ENCODE data around the gene ACAD10. TPM values are rescaled to one million over a fixed set of nuclear protein-coding genes. Genes with fewer than 3 reads are reported as not detected.
"Not testable (repeated sequence)": the region's sequence is repeated elsewhere in the genome, so short reads cannot be mapped to it uniquely, and the experiment has no call there.

ACAD10 gene
- total RNA-seq, 1 donor from 2014 or later, result 32.6 TPM

DNA sequence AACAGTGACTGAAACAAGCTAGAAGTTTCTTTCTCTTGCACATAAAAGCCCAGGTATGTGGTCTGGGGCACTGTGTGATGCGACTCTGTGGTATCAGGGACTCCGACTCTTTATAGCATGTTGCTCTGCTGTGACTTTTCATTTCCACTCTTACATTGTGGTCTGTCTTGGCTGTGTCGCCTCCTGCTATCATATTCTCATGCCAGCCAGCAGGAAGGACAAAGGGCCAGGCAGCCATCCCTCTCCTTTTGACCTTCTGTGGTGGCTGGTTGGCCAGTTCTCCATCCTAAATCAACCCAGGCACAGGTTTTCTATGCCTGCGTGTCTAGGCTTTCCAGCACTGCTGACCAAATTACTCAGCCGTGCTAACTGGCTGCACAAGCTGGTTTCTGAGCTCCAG, 8.0 kb downstream of the ACAD10 start:
- H3K4me3 Mint-ChIP-seq (ENCODE audit: low read depth), result no peak overlapping the region
- H3K36me3 Mint-ChIP-seq (ENCODE audit: low read depth), result peaks cover 36% of the 10 kb centered on the region
- no peak overlapping the region for H3K27ac Mint-ChIP-seq
- H3K27me3 Mint-ChIP-seq (ENCODE audit: low read depth), result no peaks in the 10 kb centered on the region
- H3K4me1 Mint-ChIP-seq (ENCODE audit: low read depth), result no peaks in the 10 kb centered on the region
- intact Hi-C loops (cut with micrococcal nuclease), result no loop called here
- no peaks in the 10 kb centered on the region for H3K9me3 Mint-ChIP-seq
- DNase-seq (ENCODE audit: low spot score), result no peak

DNA sequence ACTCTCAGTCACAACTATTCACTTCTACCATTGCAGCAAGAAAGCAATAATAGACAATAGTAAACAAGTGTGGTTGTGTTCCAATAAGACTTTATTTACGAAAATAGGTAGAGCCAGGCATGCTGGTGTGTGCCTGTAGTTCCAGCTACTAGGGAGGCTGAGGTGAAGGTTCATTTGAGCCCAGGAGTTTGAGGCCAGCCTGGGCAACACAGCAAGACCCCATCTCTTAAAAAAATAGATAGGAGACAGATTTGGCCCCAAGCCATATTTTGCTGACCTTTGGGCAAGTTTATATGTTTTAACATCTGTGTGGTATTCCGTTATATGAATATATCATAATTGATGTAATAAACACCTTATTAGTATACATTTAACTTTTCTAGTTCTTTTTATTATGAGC, 14.1 kb downstream of the ACAD10 start:
- Mint-ChIP-seq H3K27ac (no peak overlapping the region), H3K4me1 (ENCODE audit: low read depth) (no peaks in the 10 kb centered on the region), H3K36me3 (ENCODE audit: low read depth) (peaks cover 24% of the 10 kb centered on the region), H3K9me3 (no peaks in the 10 kb centered on the region), H3K4me3 (ENCODE audit: low read depth) (no peak overlapping the region), H3K27me3 (ENCODE audit: low read depth) (no peaks in the 10 kb centered on the region)
- DNase-seq (ENCODE audit: low spot score), result no peak
- intact Hi-C loops (cut with micrococcal nuclease), result no loop called here

DNA sequence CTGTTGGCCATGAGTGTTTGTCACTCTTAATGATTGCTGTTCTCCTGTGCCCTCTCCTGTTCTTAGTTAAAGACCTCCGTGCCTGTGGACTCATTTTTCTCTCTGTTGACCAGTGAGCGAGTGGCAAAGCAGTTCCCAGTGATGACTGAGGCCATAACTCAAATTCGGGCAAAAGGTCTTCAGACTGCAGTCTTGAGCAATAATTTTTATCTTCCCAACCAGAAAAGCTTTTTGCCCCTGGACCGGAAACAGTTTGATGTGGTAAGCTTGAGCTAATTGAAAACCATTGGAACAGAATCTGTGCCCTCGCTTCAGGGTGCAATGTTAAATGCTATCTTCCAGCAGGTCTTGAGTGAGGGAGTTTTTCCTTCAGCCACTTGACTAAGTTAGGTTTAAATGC, 19.8 kb downstream of the ACAD10 start:
- no peaks in the 10 kb centered on the region for H3K4me1 Mint-ChIP-seq (ENCODE audit: low read depth)
- H3K27ac Mint-ChIP-seq, result no peak overlapping the region
- H3K9me3 Mint-ChIP-seq, result no peaks in the 10 kb centered on the region
- H3K4me3 Mint-ChIP-seq (ENCODE audit: low read depth), result no peak overlapping the region
- no peaks in the 10 kb centered on the region for H3K27me3 Mint-ChIP-seq (ENCODE audit: low read depth)
- intact Hi-C loops (cut with micrococcal nuclease), result no loop called here
- peaks cover 20% of the 10 kb centered on the region for H3K36me3 Mint-ChIP-seq (ENCODE audit: low read depth)
- no peak for DNase-seq (ENCODE audit: low spot score)

DNA sequence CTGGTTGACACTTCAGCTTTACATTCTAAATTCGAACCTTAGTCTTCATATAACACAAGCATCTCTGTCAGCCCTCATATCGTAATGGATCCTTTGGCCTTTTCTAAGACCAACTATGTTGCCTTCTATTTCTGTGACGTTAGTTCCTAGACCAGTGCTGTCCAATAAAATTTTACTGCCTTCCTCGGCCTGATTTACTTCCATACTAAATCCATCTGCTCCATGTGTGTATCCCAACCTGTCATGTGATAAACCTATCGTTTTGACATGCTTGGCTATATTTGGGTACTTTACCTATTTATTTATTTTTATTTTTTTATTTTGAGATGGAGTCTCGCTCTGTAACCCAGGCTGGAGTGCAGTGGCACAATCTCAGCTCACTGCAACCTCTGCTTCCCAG, 20.3 kb downstream of the ACAD10 start:
- Mint-ChIP-seq H3K9me3 (no peaks in the 10 kb centered on the region), H3K4me1 (ENCODE audit: low read depth) (no peaks in the 10 kb centered on the region), H3K36me3 (ENCODE audit: low read depth) (peaks cover 20% of the 10 kb centered on the region), H3K27me3 (ENCODE audit: low read depth) (no peaks in the 10 kb centered on the region), H3K4me3 (ENCODE audit: low read depth) (no peak overlapping the region), H3K27ac (no peak overlapping the region)
- intact Hi-C loops (cut with micrococcal nuclease), result no loop called here
- no peak for DNase-seq (ENCODE audit: low spot score)

DNA sequence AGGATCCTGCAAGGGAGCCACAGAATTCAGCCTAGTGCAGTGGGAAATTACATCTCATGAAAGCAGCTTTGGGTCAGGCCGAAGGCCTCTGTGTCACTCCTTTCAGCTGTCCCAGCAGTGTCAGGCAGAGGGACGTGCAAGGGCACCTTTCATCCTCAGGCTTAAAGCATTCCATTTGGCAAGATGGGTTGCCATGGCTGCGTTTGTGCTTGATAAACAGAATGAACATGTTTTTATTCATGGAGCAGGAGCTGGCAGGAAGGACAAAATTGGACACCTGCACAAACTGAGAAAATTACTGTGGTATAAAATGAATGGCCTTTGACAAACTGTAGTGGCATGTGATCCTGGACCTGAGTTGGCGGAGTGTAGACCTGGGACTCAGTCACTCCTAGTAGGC, 29.4 kb downstream of the ACAD10 start:
- no peaks in the 10 kb centered on the region for H3K9me3 Mint-ChIP-seq
- H3K4me1 Mint-ChIP-seq (ENCODE audit: low read depth), result no peaks in the 10 kb centered on the region
- no peak overlapping the region for H3K27ac Mint-ChIP-seq
- no peaks in the 10 kb centered on the region for H3K27me3 Mint-ChIP-seq (ENCODE audit: low read depth)
- intact Hi-C loops (cut with micrococcal nuclease), result no loop called here
- DNase-seq (ENCODE audit: low spot score), result no peak
- H3K4me3 Mint-ChIP-seq (ENCODE audit: low read depth), result no peak overlapping the region
- peaks cover 26% of the 10 kb centered on the region for H3K36me3 Mint-ChIP-seq (ENCODE audit: low read depth)

DNA sequence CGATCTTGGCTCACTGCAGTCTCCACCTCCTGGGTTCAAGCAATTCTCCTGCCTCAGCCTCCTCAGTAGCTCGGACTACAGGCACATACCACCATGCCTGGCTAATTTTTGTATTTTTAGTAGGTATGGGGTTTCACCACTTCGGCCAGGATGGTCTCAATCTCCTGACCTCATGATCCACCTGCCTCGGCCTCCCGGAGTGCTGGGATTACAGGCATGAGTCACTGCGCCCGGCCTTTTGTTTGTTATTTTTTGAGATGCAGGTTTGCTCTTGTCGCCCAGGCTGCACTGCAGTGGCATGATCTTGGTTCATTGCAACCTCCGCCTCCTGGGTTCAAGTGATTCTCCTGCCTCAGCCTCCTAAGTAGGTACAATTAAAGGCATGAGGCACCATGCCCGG, 33.5 kb downstream of the ACAD10 start:
- H3K4me1 Mint-ChIP-seq (ENCODE audit: low read depth); H3K27ac Mint-ChIP-seq; H3K27me3 Mint-ChIP-seq (ENCODE audit: low read depth); H3K9me3 Mint-ChIP-seq; H3K4me3 Mint-ChIP-seq (ENCODE audit: low read depth); DNase-seq (ENCODE audit: low spot score); intact Hi-C loops (cut with micrococcal nuclease): not testable (repeated sequence)
- peaks cover 27% of the 10 kb centered on the region for H3K36me3 Mint-ChIP-seq (ENCODE audit: low read depth)

DNA sequence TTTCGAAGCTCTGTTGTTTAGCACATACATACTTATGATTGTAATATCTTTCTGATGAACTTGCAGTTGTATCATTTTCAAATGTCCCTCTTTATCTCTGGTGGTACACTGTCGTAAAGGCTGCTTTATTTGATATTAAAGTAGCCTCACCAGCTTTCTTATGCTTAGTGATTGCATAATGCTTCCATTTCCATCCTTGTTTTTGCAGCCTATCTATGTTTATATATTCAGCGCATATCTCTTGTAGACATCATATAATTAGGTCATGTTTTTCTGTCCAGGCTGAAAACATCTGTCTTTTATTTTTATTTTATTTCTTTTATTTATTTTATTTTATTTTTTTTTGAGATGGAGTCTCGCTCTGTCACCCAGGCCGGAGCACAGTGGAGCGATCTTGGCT, 34.6 kb downstream of the ACAD10 start:
- no peaks in the 10 kb centered on the region for H3K4me1 Mint-ChIP-seq (ENCODE audit: low read depth)
- no peak overlapping the region for H3K27ac Mint-ChIP-seq
- peaks cover 36% of the 10 kb centered on the region for H3K36me3 Mint-ChIP-seq (ENCODE audit: low read depth)
- no peak for DNase-seq (ENCODE audit: low spot score)
- H3K27me3 Mint-ChIP-seq (ENCODE audit: low read depth), result no peaks in the 10 kb centered on the region
- intact Hi-C loops (cut with micrococcal nuclease), result no loop called here
- no peaks in the 10 kb centered on the region for H3K9me3 Mint-ChIP-seq
- no peak overlapping the region for H3K4me3 Mint-ChIP-seq (ENCODE audit: low read depth)

DNA sequence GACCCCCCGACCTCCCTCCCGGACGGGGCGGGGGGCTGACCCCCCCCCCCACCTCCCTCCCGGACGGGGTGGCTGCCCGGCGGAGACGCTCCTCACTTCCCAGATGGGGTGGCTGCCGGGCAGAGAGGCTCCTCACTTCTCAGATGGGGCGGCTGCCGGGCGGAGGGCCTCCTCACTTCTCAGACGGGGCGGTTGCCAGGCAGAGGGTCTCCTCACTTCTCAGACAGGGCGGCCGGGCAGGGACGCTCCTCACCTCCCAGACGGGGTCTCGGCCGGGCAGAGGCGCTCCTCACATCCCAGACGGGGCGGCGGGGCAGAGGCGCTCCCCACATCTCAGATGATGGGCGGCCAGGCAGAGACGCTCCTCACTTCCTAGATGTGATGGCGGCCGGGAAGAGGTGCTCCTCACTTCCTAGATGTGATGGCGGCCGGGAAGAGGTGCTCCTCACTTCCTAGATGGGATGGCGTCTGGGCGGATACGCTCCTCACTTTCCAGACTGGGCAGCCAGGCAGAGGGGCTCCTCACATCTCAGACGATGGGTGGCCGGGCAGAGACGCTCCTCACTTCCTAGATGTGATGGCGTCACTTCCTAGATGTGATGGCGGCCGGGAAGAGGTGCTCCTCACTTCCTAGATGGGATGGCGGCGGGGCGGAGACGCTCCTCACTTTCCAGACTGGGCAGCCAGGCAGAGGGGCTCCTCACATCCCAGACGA, 38.0 kb downstream of the ACAD10 start:
- H3K27me3 Mint-ChIP-seq (ENCODE audit: low read depth); intact Hi-C loops (cut with micrococcal nuclease); H3K4me1 Mint-ChIP-seq (ENCODE audit: low read depth); H3K27ac Mint-ChIP-seq; H3K4me3 Mint-ChIP-seq (ENCODE audit: low read depth); H3K9me3 Mint-ChIP-seq; DNase-seq (ENCODE audit: low spot score): not testable (repeated sequence)
- H3K36me3 Mint-ChIP-seq (ENCODE audit: low read depth), result peaks cover 31% of the 10 kb centered on the region

DNA sequence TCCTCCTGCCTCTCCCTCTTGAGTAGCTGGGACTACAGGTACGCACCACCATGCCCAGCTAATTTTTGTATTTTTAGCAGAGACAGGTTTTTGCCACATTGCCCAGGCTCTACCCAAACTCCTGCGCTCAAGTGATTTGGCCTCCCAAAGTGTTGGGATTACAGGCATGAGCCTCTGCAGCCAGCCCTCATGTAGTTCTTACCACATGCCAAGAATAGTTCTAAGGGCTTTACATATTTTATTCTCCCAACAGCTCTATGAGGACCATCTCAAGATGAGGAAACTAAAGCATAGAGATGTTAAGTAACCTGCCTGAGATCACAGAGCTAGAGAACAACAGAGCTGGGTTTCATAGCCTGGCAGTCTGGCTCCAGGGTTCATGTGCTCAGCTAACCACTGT, 42.9 kb downstream of the ACAD10 start:
- intact Hi-C loops (cut with micrococcal nuclease), result no loop called here
- Mint-ChIP-seq H3K27me3 (ENCODE audit: low read depth) (no peaks in the 10 kb centered on the region), H3K4me3 (ENCODE audit: low read depth) (no peak overlapping the region), H3K27ac (no peak overlapping the region), H3K36me3 (ENCODE audit: low read depth) (peaks cover 21% of the 10 kb centered on the region), H3K4me1 (ENCODE audit: low read depth) (no peaks in the 10 kb centered on the region), H3K9me3 (no peaks in the 10 kb centered on the region)
- DNase-seq (ENCODE audit: low spot score), result no peak

DNA sequence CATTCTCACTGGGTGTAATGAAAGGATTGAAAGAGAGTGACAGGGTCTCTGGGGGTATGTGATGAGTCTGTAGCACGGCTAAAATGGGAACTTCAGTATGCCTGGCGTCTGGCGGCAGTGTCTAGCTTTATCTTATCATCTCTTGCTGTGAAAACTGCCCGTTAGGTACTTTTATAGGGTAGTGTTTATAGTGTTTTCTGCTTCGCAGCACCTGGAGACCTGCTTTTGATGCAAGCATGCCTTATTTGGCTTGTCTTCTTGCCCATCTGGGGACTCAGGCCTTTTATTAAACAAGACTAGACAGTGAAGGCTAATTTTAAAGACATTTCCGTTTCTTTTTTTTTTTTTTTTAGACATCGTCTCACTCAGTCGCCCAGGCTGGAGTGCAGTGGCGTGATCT, 44.6 kb downstream of the ACAD10 start:
- Mint-ChIP-seq H3K4me1 (ENCODE audit: low read depth) (no peaks in the 10 kb centered on the region), H3K27ac (no peak overlapping the region), H3K36me3 (ENCODE audit: low read depth) (peaks cover 9% of the 10 kb centered on the region), H3K9me3 (no peaks in the 10 kb centered on the region), H3K27me3 (ENCODE audit: low read depth) (no peaks in the 10 kb centered on the region), H3K4me3 (ENCODE audit: low read depth) (no peak overlapping the region)
- intact Hi-C loops (cut with micrococcal nuclease), result no loop called here
- DNase-seq (ENCODE audit: low spot score), result no peak

DNA sequence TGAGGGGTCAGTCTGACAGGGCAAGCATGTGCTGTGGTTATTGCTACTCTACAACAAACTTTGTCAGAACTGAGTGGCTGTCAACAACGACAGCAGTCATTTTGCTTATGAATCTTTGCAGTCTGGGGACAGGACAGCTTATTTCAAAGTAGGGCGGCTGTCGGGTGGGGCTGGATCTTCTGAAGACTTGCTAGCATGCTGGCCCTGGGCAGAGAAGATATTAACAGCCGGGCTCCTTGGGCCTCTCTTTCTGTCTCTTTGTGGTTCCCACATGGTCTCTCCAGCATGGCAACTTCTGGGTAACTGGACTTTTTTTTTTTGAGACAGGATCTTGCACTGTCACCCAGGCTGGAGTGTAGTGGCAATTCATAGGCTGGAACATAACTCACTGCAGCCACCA, 46.9 kb downstream of the ACAD10 start:
- no peaks in the 10 kb centered on the region for H3K27me3 Mint-ChIP-seq (ENCODE audit: low read depth)
- intact Hi-C loops (cut with micrococcal nuclease), result no loop called here
- no peaks in the 10 kb centered on the region for H3K4me1 Mint-ChIP-seq (ENCODE audit: low read depth)
- H3K4me3 Mint-ChIP-seq (ENCODE audit: low read depth), result no peak overlapping the region
- no peak overlapping the region for H3K27ac Mint-ChIP-seq
- H3K36me3 Mint-ChIP-seq (ENCODE audit: low read depth), result peaks cover 11% of the 10 kb centered on the region
- no peaks in the 10 kb centered on the region for H3K9me3 Mint-ChIP-seq
- no peak for DNase-seq (ENCODE audit: low spot score)

DNA sequence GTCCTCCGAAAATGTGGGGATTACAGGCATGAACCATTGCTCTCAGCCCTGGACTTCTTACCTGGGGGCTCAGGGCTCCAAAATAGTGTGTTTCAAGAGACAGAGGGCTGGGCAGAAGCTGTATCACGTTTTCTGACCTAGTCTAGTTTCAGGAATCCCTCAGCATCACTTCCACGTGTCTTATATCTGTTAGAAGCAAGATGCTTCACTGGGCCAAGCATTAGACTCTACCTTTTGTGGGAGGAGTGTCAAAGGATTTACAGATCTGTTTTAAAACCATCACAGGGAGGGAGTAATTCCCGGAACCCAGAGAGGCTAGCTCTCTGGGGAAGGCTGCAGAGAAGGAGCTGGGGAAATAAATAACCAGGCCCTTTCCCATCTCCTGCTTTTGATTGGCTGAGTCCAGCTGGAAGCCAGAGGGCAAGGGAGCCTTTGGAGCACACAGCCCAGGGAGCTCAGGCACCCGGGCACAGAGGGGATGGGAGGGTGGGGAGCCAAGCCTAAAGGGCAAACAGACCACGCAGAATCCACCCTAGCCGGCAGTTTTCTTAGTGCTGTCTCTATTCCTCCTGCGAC, 47.6 kb downstream of the ACAD10 start:
- Mint-ChIP-seq H3K27ac (no peak overlapping the region), H3K27me3 (ENCODE audit: low read depth) (no peaks in the 10 kb centered on the region), H3K4me3 (ENCODE audit: low read depth) (no peak overlapping the region), H3K4me1 (ENCODE audit: low read depth) (no peaks in the 10 kb centered on the region), H3K9me3 (no peaks in the 10 kb centered on the region), H3K36me3 (ENCODE audit: low read depth) (peaks cover 7% of the 10 kb centered on the region)
- no peak for DNase-seq (ENCODE audit: low spot score)
- intact Hi-C loops (cut with micrococcal nuclease), result no loop called here

DNA sequence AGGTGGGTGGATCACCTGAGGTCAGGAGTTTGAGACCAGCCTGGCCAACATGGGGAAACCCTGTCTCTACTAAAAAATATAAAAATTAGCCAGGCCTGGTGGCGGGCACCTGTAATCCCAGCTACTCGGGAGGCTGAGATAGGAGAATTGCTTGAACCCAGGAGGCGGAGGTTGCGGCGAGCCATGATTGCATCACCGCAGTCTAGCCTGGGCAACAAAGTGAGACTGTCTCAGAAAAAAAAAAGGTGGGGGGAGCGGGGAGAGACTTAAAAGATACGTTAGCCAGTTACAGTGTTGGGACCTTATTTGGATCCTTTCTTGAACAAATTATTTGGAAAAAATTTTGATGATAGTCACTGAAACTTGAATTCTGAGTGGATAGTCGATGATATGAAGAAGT, 53.7 kb downstream of the ACAD10 start:
- H3K4me3 Mint-ChIP-seq (ENCODE audit: low read depth); H3K27ac Mint-ChIP-seq; H3K36me3 Mint-ChIP-seq (ENCODE audit: low read depth); H3K27me3 Mint-ChIP-seq (ENCODE audit: low read depth); intact Hi-C loops (cut with micrococcal nuclease); H3K9me3 Mint-ChIP-seq; DNase-seq (ENCODE audit: low spot score); H3K4me1 Mint-ChIP-seq (ENCODE audit: low read depth): not testable (repeated sequence)

Measured in activated T-helper 2 cell treated with anti-CD3 and anti-CD28 coated beads, Interferon-gamma antibody, Interleukin-2, Interleukin-4, amounts not matched to agents 10 μg/mL and 5 μg/mL and 100 μg/mL, durations not matched to agents 14 hours and 24 hours and 36 hours (primary cell).